GM21619 (cell line): Measurements from ENCODE around the gene MYOM3.
"Not testable (repeated sequence)": the region's sequence is repeated elsewhere in the genome, so short reads cannot be mapped to it uniquely, and the experiment has no call there.

Experiments
- ATAC-seq: cut with Tn5 transposase; IDR thresholded peaks from one replicate; pipeline ENCODE4 v1.9.1; 2021; ENCODE audit not compliant: unreplicated experiment

Gene MYOM3

DNA sequence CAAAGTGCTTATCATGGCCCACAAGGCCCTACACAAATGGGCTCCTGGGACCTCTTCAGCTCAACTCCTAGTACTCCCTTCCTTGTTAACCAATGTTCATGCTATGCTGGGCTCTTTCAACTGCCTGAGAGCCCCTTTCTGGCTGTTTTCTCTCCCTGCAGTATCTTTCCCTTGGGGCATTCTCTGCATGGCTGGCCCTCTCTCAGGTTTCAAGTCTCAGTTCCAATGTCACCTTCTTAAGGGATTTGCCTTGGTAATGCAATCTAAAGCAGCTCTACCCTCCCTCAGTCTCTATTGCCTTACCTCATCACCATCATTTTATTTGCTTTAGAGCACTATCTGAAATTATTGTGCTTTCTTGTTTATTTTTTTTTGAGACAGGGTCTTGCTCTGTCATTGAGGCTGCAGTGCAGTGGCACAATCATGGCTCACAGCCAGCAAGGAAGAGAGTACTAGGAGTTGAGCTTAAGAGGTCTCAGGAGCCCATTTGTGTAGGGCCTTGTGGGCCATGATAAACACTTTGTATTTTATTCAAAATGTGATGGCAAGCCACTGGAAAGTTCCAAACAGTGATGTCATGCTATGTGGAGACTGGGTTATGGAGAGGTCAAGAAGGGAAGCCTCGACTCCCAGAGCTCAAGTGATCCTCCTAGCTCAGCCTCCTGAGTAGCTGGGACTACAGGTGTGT is 68.4 kb downstream of the MYOM3 start:
- ATAC-seq = no peak

DNA sequence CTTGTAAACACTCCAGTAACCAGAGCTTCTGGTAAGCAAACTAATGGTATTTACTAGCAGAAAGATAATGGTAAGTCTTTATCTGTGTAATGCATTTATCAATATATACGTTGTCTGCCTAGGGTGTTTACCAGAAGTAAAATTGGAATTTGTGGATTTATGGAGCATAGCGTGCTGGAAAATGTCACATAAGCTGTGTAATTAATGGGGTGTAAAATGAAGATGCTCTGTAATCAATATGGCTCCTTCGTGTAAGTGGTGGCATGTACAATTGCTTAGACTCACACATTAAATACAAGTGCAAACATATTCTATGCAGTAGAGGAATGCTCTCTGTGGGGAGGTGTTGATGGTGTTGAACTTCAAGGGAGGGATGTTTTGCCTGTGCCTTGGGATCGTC is 69.6 kb downstream of the MYOM3 start:
- ATAC-seq = no peak

DNA sequence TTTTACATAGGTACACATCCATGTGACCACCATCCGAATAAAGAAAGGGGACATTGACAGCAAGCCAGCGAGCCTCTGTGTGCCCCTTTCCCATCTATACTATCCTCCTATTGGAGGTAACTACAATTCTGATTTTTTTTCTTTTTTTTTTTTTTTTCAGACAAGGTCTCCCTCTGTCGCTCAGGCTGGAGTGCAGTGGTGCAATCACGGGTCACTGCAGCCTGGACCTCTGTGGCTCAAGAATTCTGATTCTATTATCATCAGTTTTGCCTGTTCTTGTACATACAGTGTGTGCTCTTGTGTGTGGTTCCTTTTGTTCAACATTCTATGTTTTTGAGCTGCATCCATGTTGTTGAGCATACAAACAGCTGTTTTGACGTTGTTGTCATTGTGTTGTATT is 75.8 kb downstream of the MYOM3 start:
- no peak for ATAC-seq

DNA sequence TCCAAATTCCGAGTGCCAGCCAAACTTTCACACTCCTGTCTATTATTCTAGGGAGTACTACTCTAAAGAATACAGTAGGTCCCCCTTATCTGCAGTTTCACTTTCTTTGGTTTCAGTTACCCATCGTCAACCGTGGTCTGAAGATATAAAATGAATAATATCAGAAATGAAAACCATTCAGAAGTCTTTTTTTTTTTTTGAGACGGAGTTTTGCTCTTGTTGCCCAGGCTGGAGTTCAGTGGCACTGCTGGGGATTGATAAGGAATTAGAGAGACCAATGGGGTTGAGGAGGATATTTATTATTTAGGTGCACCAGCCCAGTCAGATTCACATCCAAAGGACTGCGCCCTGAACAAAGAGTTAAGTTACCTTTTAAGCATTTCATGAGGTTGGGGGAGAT is 79.0 kb downstream of the MYOM3 start:
- ATAC-seq = no peak

DNA sequence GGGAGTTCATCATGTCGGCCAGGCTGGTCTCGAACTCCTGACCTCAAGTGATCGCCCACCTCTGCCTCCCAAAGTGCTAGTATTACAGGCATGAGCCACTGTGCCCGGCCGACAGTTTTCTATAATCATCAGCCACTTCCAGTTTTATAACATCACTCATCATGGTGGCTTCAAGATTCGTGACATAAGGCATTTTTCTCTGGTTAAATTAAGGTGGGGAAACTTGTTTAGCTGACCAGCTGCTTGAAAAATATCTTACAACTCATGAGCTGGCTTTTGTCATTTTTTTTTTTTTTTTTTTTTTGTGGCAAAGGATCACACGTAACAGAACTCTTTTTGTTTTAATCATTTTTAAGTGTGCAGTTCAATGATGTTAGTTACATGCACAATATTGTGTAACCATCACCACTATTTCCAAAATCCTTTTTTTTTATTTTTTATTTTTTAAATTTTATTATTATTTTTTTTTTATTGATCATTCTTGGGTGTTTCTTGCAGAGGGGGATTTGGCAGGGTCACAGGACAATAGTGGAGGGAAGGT is 80.9 kb downstream of the MYOM3 start:
- ATAC-seq = not testable (repeated sequence)

DNA sequence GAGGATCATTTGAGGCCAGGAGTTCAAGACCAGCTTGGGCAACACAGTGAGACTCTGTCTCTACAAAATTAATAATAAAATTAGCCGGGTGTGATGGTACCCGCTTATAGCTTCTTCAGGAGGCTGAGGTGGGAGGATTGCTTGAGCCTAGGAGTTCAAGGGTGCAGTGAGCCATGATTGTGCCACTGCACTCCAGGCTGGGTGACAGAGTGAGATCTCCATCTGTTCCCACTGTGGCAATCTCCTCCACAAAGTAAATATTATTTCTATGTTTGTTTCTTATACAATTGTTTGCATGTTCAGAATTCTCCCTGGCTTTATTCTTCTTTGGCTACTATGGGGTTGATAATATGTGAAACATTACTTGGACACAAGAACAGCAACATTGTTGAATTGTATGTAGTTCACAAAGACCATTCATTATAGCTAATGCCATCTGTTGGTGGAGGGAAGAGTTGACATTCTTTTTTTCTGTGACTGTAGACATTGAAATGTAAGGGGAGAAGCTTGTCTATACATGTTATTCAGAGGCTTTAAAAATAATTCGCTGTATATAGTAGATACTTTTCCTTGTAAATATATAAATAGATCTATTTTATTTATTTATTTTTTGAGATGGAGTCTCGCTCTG is 84.0 kb downstream of the MYOM3 start:
- no peak for ATAC-seq

DNA sequence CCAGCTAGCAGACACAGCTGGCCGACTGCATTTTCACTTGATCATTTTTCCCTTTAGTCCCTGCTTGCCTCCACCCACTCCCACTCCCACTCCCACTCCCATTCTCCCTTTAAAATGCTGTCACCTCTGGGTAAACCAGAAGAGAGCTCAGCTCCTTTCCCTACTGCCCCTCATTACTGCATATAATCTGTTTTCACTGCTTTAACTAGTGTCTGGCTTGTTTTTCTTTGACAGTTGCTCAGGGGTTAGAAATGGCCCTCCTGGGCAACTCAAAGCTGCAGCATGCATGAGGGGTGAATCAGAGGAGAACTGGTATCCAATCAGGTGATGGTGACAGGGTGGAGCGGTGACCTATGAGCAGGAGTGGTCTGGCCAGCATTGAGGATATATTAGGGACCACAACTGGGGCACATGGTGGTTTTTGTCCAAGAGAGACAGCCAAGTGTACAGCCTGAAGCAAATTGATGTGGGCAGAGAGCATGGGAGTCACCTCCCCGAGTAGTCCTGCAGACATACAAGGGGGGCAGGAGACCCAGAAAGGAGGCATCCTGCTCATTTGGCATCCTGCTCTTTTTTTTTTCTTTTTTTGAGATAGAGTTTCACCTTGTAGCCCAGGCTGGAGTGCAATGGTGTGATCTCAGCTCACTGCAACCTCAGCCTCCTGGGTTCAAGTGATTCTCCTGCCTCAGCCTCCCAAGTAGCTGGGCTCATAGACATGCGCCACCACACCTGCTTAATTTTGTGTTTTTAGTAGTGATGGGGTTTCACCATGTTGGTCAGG is 89.2 kb downstream of the MYOM3 start:
- ATAC-seq = no peak

DNA sequence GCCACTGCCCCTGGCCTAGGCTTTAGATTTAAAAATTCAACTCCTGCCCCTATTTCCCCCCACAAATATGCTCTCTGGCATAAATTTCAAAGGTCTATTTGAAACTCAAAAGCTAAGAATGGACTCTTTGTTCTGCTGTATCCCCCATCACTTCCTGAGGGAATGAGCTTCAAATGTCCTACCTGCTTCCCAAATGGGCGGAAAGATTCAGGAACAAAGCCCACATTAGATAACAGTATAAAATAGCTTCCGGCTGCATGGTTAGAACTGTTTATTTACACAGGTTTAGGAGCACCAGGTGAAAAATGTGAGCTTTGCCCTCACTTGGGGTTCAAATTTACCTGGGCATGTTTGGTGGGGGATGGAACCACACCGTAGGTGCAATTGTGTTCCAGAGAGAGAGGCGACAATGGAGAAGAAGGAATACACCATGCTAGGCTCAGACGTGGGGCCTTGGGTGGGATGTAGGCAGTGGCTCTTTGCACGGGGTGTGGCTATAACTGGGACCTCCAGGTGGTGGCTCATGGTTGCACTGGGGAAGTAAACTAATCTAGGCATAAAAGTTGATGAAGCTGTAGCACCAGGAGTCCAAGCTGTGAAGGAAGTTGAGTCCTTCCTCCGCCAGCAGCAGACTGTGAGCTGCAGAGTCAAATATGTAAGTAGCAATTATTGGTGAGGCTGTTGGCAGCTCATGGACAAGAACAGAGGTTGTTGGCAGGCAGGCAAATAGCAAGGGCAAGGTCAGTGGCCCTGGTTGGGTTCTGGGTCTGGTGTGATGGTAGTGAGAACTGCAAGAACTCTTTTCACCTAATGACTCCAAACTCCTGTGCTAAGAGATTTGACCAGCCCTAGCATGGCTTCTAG is 90.3 kb downstream of the MYOM3 start:
- no peak for ATAC-seq

DNA sequence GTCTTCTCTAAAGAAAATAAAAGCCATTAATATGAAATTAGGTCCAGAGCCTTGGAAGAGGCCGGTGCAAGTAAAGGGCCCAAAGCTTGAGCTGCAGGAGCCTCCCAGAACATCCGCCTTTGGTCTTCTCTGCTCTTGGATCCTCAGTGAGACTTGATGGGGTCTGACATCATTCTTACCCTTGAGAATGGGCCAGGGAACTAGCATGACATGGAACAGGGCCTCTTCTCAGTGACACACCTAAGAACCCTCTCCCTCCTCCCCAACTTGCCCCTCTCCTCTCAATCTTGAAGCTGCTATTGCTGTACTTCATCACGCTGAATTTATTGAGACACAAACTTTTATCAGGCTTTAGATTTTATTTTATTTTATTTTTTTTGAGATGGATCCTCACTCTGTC is 91.5 kb downstream of the MYOM3 start:
- no peak for ATAC-seq

DNA sequence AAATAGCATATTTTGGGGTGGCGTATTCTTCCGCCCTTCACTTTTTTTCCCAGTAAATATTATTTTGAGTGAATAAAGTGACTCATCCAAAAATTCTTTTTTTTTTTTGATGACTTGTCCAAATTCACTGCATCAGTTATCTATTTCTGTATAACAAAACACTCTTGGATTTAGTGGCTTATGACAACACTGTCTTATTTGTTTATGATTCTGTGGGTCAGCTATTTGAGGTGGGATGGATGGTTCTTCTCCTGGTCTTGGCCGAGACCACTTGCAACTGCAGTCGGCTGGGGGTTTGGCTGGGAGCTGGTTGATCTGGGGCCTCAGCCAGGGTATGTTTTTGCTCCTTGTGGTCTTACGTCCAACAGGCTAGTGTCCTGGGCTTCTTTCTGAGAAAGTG is 91.9 kb downstream of the MYOM3 start:
- no peak for ATAC-seq

DNA sequence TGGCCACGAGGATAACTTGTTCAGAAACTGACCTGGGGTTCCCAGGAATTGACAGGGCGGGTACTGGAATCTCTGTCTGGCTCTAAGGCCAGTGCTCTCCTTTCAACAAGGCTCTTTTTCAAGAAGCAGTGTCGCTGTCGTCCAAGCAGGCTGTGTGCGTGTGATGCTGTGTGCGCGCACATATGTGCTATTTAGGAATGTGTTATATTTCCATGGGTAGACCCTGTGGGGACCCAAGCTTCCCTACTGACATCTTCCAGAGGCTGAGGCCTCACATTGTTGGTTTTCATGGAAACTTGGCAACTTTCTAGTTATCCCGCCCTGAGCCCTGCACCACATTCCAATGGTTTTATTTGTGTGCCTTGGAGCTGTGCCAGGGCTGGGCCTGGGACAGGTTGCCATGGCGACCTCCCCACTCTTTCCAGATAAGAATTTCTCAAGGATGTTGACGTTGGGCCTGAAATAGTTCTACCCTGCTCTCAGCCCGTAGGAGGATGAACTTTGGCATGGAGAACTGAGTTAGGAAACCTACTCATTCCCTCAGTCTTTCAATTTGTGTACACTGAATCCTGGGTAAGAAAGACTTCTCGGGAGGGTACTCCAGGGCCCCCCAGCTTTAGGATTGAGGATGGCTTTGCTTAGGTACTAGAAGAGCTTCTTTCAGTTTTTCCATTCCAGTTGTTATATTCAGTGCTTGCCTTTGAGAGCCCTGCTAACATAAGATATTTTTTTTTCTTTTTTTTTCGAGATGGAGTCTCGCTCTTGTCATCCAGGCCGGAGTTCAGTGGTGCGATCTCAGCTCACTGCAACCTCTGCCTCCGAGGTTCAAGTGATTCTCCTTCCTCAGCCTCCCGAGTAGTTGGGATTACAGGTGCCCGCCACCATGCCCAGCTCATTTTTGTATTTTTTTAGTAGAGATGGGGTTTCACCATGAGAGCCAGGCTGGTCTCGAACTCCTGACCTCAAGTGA is 93.0 kb downstream of the MYOM3 start:
- ATAC-seq = no peak

DNA sequence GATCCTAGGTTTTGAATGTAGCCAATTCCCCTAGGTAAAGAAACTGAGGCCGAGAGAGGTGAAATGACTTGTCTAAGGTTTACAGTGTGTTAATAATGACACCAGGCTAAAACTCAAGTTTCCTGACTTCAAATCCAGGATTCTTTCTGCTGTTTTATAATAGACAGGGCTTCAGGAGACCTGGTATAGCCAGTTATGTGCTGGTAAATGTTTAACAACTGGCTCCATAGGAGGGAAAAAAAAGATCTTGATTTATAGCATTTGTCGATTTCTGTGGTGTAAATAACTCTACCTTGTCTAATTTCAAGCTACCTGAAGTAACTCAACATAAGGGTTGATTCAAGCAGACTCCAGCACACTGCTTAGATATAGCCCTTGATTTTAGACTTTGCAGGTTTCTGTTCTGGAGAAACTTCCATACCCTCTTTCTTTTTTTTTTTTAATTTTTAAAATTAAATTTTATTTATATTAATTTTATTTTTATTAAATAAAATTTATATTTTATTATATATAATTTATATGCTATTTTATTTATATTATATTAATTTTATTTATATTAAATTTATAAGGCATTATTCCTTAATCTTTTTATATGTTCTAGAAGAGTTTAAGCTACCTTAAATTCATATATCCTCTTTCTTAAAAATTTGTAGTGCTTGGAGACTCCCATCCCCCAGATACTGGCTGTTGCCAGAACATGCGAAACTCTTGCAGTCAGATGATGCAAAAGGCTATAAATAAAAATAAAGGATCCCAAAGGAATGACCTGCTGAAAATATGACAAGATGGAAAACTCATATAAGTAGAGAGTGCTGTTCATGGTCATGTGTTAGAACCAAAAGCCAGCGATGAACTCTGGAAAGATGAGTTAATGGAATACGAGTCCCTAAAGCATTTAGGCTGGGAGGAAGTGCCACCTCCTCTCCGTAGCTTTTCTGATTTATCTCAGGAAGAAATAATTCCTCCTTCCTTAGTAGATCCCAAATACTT is 96.4 kb downstream of the MYOM3 start:
- no peak for ATAC-seq

DNA sequence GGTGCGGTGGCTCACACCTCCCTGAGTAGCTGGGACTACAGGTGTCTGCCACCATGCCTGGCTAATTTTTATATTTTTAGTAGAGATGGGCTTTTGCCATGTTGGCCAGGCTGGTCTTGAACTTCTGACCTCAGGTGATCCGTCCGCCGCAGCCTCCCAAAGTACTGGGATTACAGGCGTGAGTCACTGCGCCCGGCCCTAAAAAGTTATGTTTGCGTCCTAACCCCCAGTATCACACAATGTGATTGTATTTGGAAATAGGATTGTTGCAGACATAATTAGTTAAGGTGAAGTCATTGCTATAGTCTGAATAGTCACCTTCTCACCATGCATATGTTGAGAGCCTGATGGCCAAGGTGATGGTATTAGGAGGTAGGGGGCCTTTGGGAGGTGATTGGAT is 99.1 kb downstream of the MYOM3 start:
- not testable (repeated sequence) for ATAC-seq

DNA sequence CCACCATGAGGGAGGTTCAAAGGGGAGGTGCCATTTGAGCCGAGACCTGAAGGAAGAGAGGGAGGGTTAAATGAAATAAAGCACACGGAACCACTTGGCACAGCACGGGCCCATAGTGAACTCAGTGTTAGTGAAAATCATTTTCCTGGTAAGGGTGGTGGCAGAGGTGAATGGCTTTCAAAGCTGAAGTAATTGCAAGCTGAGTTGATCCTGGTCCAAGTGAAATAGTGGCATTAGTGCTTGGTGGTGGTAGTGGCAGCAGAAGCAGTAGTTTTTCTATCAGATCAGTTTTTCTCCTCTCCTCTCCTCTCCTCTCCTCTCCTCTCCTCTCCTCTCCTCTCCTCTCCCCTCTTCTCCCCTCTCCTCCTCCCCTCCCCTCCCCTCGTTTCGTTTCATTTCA is 101.3 kb downstream of the MYOM3 start:
- no peak for ATAC-seq

DNA sequence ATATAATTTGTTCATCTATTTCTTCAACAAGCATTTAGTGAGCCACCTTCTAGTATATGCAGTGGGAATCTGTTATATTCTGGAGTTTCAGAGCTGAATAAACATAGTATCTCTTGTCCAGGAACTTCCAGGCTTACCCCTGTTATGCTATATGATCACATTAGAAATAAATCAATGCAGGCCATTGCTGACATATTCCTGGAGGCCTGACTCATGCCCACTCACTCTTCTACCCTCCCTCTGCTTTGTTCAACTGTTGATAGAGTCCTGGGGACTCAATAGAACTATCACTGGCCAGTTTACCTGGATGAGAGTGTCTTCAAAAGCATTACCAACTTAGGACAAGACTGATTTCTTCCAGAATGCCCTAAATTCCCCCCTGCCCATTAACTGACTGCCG is 102.5 kb downstream of the MYOM3 start:
- ATAC-seq = no peak

DNA sequence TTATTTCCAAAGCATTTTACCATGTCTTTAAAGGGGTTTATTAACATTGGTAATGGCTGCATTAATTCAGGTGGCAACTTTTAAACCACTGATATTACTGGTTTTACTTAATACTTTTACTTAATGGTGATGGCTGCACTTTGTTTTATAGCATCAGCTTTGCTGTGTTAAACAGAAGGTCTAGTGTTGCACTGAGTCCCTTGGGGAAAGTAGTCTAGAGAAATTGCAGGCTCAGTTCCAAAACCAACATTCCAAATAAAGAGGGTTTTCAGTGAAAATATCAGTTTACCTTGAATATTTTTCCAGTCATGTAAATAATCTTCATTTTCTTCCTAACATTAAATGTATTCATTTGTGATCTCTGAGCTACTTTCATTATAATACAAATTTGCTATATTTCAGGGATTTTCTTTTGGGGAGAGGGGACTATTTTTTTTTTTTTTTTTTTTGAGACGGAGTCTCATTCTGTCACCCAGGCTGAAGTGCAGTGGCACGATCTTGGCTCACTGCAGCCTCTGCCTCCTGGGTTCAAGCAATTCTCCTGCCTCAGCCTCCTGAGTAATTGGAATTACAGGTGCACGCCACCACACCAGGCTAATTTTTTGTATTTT is 103.3 kb downstream of the MYOM3 start:
- ATAC-seq = not testable (repeated sequence)

DNA sequence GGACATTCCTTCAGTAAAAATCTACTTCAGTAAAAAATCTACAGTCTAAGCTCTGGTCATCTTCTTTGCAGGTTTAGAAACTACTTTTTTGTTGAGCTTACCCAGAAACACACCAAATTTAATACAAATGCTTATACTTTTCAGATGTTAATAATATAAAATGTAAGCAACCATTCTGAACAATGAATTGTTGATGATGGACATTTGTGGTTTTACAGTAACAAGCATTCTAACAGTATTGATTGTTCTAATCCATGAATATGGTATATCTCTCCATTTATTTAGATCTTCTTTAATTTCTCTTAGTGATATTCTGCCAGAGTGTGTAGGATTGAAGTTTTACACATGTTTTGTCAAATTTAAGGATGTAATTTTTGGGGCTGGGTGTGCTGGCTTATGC is 104.9 kb downstream of the MYOM3 start:
- ATAC-seq = no peak
